Activated gamma-delta T cell treated with anti-CD3 and anti-CD28 coated beads, Interleukin-2, amount 50 U/mL, for 16 hours (primary cell): Measurements from ENCODE around the gene SPTBN1.
"Not testable (repeated sequence)": the region's sequence is repeated elsewhere in the genome, so short reads cannot be mapped to it uniquely, and the experiment has no call there.

Source experiments
- DNase-seq: peaks from one replicate; pipeline ENCODE4 v3.0.0-alpha.2; 2020; ENCODE audit warnings: low read depth

SPTBN1 gene

GRCh38 chr2:54672590-54673456 lies 216.7 kb downstream of the SPTBN1 start:
- DNase-seq: no peak

- DNase-seq: no peak
These were observed 217.4 kb downstream of the SPTBN1 start for GRCh38 chr2:54673501-54673998.

- DNase-seq: no peak
These were observed 219.2 kb downstream of the SPTBN1 start for GRCh38 chr2:54675281-54675680.

- DNase-seq: no peak
These were observed 219.6 kb downstream of the SPTBN1 start for GRCh38 chr2:54675738-54676137.

GRCh38 chr2:54676656-54677055 lies 220.5 kb downstream of the SPTBN1 start:
- no peak for DNase-seq

- DNase-seq: no peak
These were observed 221.5 kb downstream of the SPTBN1 start for GRCh38 chr2:54677476-54678265.

- DNase-seq: no peak
These were observed 222.6 kb downstream of the SPTBN1 start for GRCh38 chr2:54678719-54679118.

- no peak for DNase-seq
These were observed 224.4 kb downstream of the SPTBN1 start for GRCh38 chr2:54680397-54681041.

GRCh38 chr2:54681416-54681815 lies 225.3 kb downstream of the SPTBN1 start:
- no peak for DNase-seq

GRCh38 chr2:54683596-54683995 lies 227.5 kb downstream of the SPTBN1 start:
- no peak for DNase-seq

GRCh38 chr2:54685263-54685775 lies 229.2 kb downstream of the SPTBN1 start:
- DNase-seq: no peak

- DNase-seq: no peak
These were observed 231.5 kb downstream of the SPTBN1 start for GRCh38 chr2:54687595-54688152.

- DNase-seq: no peak
These were observed 235.5 kb downstream of the SPTBN1 start for GRCh38 chr2:54691445-54692135.

- DNase-seq: no peak
These were observed 236.4 kb downstream of the SPTBN1 start for GRCh38 chr2:54692556-54692955.

GRCh38 chr2:54695378-54695777 lies 239.3 kb downstream of the SPTBN1 start:
- DNase-seq: no peak

- DNase-seq: no peak
These were observed 241.8 kb downstream of the SPTBN1 start for GRCh38 chr2:54697934-54698333.

- not testable (repeated sequence) for DNase-seq
These were observed 242.8 kb downstream of the SPTBN1 start for GRCh38 chr2:54698926-54699325.

- no peak for DNase-seq
These were observed 243.5 kb downstream of the SPTBN1 start for GRCh38 chr2:54699665-54700064.

GRCh38 chr2:54701029-54701428 lies 244.9 kb downstream of the SPTBN1 start:
- DNase-seq: no peak

GRCh38 chr2:54704238-54704637 lies 248.1 kb downstream of the SPTBN1 start:
- no peak for DNase-seq
